Measurements from ENCODE around the gene KNSTRN. TPM values are rescaled to one million over a fixed set of nuclear protein-coding genes. Genes with fewer than 3 reads are reported as not detected.

Gene KNSTRN
- total and polyA plus RNA-seq, 2 of the 4 experiments (the other 2 are of a cell fraction) = 33.1 to 73.5 TPM

DNA sequence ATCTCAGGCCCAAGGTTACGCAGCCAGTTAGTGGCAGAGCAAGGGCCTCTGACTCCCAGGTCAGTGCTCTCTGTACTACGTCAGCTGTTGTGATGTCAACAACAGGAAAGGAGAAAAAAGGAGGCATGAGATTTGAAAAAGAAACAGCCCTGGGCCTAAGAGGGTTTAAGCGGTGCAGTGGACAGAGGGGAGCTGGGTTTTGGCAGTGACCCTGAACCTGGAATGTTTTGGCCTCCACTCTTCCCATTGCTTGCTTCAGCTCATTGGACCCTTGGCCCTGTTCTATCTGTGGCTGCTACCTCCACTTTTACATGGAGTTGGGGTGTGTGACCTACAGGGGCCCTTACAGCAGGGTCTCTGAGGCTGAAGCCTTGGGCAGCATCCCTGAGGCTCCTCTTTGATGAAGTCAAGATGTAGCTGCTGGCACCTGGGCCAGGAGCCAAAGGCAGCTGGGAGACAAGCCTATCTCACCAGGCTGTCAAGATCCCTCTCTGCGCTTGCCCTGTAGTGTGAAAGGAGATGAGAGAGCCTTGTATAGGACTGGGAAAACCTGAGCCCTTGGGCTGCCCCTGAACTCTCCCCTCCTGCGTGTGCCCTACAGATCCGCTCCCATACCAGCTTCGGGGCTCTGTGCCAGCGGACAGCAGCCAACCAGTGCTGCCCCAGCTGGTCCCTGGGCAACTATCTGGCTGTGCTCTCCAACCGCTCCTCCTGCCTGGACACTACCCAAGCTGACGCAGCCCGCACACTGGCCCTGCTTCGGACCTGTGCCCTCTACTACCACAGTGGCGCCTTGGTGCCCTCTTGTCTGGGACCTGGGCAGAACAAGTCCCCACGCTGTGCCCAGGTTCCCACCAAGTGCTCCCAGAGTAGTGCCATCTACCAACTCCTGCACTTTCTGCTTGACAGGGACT is 15.8 kb upstream of the KNSTRN start:
- TF ChIP-seq MXI1 (IDR thresholded peaks at IDR 0.05; ENCODE audit: borderline replicate concordance, low read depth, low read length) = no peak
- no peak for TF ChIP-seq CEBPB (IDR thresholded peaks at IDR 0.05; ENCODE audit: low read depth, low read length)
- TF ChIP-seq BHLHE40 (IDR thresholded peaks at IDR 0.05; ENCODE audit: low read depth, low read length) = no peak
- no peak for TF ChIP-seq RAD21 (IDR thresholded peaks at IDR 0.05; ENCODE audit: low read length)
- no peak for TF ChIP-seq MAFK (IDR thresholded peaks at IDR 0.05; ENCODE audit: low read depth, low read length)
- TF ChIP-seq SMC3 (IDR thresholded peaks at IDR 0.05; ENCODE audit: low read depth, low read length) = no peak
- no peak for TF ChIP-seq CHD1 (IDR thresholded peaks at IDR 0.05; ENCODE audit: low read depth, low read length)
- no peak for TF ChIP-seq POLR2A (IDR thresholded peaks at IDR 0.05; ENCODE audit: low read depth, low read length)
- TF ChIP-seq, protein P1, sequence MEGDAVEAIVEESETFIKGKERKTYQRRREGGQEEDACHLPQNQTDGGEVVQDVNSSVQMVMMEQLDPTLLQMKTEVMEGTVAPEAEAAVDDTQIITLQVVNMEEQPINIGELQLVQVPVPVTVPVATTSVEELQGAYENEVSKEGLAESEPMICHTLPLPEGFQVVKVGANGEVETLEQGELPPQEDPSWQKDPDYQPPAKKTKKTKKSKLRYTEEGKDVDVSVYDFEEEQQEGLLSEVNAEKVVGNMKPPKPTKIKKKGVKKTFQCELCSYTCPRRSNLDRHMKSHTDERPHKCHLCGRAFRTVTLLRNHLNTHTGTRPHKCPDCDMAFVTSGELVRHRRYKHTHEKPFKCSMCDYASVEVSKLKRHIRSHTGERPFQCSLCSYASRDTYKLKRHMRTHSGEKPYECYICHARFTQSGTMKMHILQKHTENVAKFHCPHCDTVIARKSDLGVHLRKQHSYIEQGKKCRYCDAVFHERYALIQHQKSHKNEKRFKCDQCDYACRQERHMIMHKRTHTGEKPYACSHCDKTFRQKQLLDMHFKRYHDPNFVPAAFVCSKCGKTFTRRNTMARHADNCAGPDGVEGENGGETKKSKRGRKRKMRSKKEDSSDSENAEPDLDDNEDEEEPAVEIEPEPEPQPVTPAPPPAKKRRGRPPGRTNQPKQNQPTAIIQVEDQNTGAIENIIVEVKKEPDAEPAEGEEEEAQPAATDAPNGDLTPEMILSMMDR (conservative IDR thresholded peaks at IDR 0.05; ENCODE audit: low read depth, low read length) = no peak
- TF ChIP-seq FOS (IDR thresholded peaks at IDR 0.05; ENCODE audit: low read depth, low read length) = no peak
- TF ChIP-seq, protein P2, sequence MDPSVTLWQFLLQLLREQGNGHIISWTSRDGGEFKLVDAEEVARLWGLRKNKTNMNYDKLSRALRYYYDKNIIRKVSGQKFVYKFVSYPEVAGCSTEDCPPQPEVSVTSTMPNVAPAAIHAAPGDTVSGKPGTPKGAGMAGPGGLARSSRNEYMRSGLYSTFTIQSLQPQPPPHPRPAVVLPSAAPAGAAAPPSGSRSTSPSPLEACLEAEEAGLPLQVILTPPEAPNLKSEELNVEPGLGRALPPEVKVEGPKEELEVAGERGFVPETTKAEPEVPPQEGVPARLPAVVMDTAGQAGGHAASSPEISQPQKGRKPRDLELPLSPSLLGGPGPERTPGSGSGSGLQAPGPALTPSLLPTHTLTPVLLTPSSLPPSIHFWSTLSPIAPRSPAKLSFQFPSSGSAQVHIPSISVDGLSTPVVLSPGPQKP (IDR thresholded peaks at IDR 0.05; ENCODE audit: borderline replicate concordance, low read depth, low read length) = no peak
- no peak for TF ChIP-seq MAZ (IDR thresholded peaks at IDR 0.05; ENCODE audit: borderline replicate concordance, low read depth, low read length)
- TF ChIP-seq RCOR1 (IDR thresholded peaks at IDR 0.05; ENCODE audit: insufficient replicate concordance, low read length) = no peak
- H4K8ac ChIP-seq (ENCODE audit: low read depth in 2 of 2, low read length in 2 of 2) = no peak overlapping the region
- in situ Hi-C loops (cut with MboI; ENCODE audit: low sequenced_read_pairs) (no loop called here), dilution Hi-C loops (cut with HindIII; ENCODE audit: low sequenced_read_pairs, unreplicated experiment) (no loop called here), intact Hi-C loops (cut with micrococcal nuclease) (no loop called here)
- no peaks in the 10 kb centered on the region for H3K36me3 ChIP-seq (ENCODE audit: control insufficient read depth, insufficient read depth, low read length)
- WGBS, 2 experiments (ENCODE audit: extremely low coverage in 2 of 2, insufficient read length in 1 of 2) = 89% methylated on average over 12 of the region's 14 CpGs; no CpG with 5 or more reads in 1 of the 2 experiments
- no peak overlapping the region for H2AK5ac ChIP-seq (ENCODE audit: low read depth, low read length)
- no peak overlapping the region for H3K27ac ChIP-seq (ENCODE audit: insufficient read depth, low read length)
- no peak overlapping the region for H3K4ac ChIP-seq (ENCODE audit: low read depth, low read length)
- ATAC-seq (ENCODE audit: low read depth) = no peak
- no peak overlapping the region for H3K9ac ChIP-seq (ENCODE audit: low read depth, low read length)
- H3K79me1 ChIP-seq (ENCODE audit: low read depth in 1 of 2, low read length in 2 of 2) = no peaks in the 10 kb centered on the region
- no peaks in the 10 kb centered on the region for H3K9me3 ChIP-seq (ENCODE audit: control insufficient read depth, insufficient read depth, low read length)
- no peak for DNase-seq
- no peak overlapping the region for H3K14ac ChIP-seq (replicated peaks; ENCODE audit: low read depth, low read length)
- no peak overlapping the region for H4K5ac ChIP-seq (ENCODE audit: low read depth, low read length)
- POLR2A ChIA-PET (ENCODE audit: unreplicated experiment) = no interaction called here
- H2AK9ac ChIP-seq (replicated peaks; ENCODE audit: low read depth, low read length, poor library complexity) = no peak overlapping the region
- CTCF ChIA-PET = no interaction called here
- no peak overlapping the region for H3K56ac ChIP-seq (ENCODE audit: extremely low read depth, insufficient read depth, low read length)
- no peak overlapping the region for H3K18ac ChIP-seq (ENCODE audit: low read depth, low read length)
- no peak overlapping the region for H2AFZ ChIP-seq (replicated peaks; ENCODE audit: low read length, poor library complexity)
- H2BK20ac ChIP-seq (ENCODE audit: low read depth, low read length) = no peak overlapping the region
- H2BK120ac ChIP-seq (ENCODE audit: low read depth, low read length) = no peak overlapping the region
- H3K4me3 ChIP-seq (ENCODE audit: insufficient read depth, low read depth, low read length) = no peak overlapping the region
- BruUV-seq (replicated peaks) = no TSS peak
- no peak overlapping the region for H3K4me2 ChIP-seq (ENCODE audit: low read depth, low read length)
- no peak overlapping the region for H3K23ac ChIP-seq (ENCODE audit: low read depth, low read length)
- no peak overlapping the region for H2BK15ac ChIP-seq (ENCODE audit: low read depth, low read length)
- peaks cover 9% of the 10 kb centered on the region for H3K27me3 ChIP-seq (ENCODE audit: control insufficient read depth, insufficient read depth, low read length)
- H4K91ac ChIP-seq (ENCODE audit: insufficient read depth, low read depth, low read length) = no peak overlapping the region
- 0 out of 2 replicates have a peak, but pooled peaks cover 3% of the 10 kb centered on the region for H3K9me1 ChIP-seq (ENCODE audit: insufficient read depth, low read length)
- H2BK5ac ChIP-seq (ENCODE audit: low read depth, low read length, poor library complexity, severe bottlenecking) = no peak overlapping the region
- H3K4me1 ChIP-seq (ENCODE audit: control insufficient read depth, insufficient read depth, low read length) = peaks cover 2% of the 10 kb centered on the region; the same call in 1 of the 2 replicates
- H4K20me1 ChIP-seq (ENCODE audit: insufficient read depth, low read length) = no peaks in the 10 kb centered on the region
